ENCODE measurements around the gene PGAP6.
"Not testable (repeated sequence)": the region's sequence is repeated elsewhere in the genome, so short reads cannot be mapped to it uniquely, and the experiment has no call there.

Gene PGAP6

DNA sequence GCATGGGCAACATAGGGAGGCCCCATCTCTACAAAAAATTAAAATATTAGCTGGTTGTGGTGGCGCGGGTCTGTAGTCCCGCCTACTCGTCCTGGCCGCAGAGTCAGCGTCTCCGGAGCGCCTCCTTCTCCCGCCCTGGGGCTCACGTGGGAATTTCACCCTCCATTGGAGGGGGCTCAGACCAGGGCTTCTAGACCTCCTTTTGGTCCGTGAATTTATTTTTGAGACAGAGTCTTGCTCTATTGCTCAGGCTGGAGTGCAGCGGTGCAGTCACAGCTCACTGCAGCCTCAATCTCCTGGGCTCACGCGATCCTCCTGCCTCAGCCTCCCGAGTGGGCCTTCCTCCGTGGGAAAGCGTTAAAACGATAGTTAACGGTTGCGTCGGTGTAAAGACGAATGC, 14.8 kb upstream of the PGAP6 start:
- no peak overlapping the region for H3K27ac Mint-ChIP-seq
- H3K9me3 Mint-ChIP-seq: peaks cover 5% of the 10 kb centered on the region

DNA sequence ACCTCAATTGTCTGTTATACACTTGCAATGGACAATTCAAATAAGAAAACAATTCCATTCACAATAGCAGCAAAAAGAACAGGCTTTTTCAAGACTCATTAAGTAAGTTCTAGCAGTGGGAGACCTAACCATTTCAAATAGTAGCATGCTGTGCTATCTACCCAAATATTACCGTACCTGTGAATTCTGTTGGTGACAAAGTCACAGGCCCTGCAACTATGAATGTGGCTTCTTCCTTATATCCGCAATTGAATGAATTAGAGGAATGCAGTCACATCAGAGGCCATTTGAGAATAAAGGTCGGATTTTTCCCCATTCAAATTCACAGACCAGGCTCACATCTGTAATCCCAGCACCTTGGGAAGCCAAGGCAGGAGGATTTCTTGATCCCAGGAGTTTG, 14.4 kb upstream of the PGAP6 start:
- H3K27ac Mint-ChIP-seq: peak overlapping the region; percentile 26
- CTCF ChIA-PET: no interaction called here
- H3K27me3 Mint-ChIP-seq: peaks cover 18% of the 10 kb centered on the region
- H3K4me1 Mint-ChIP-seq: peaks cover 39% of the 10 kb centered on the region
- H3K4me3 Mint-ChIP-seq: peak overlapping the region; percentile 81
- no peak for DNase-seq
- H3K36me3 Mint-ChIP-seq: peaks cover 5% of the 10 kb centered on the region
- H3K9me3 Mint-ChIP-seq: peaks cover 5% of the 10 kb centered on the region

More for the DNA sequence above, 14.8 kb upstream of the PGAP6 start:
- peaks cover 18% of the 10 kb centered on the region for H3K27me3 Mint-ChIP-seq
- CTCF ChIA-PET: interaction anchor here (0.6 kb wide), 1 partner anchor 12 kb away, joined by 3 read pairs; no protein-coding TSS in a partner anchor
- DNase-seq: no peak
- H3K4me1 Mint-ChIP-seq: peaks cover 38% of the 10 kb centered on the region
- peaks cover 5% of the 10 kb centered on the region for H3K36me3 Mint-ChIP-seq
- H3K4me3 Mint-ChIP-seq: peak overlapping the region; percentile 81

DNA sequence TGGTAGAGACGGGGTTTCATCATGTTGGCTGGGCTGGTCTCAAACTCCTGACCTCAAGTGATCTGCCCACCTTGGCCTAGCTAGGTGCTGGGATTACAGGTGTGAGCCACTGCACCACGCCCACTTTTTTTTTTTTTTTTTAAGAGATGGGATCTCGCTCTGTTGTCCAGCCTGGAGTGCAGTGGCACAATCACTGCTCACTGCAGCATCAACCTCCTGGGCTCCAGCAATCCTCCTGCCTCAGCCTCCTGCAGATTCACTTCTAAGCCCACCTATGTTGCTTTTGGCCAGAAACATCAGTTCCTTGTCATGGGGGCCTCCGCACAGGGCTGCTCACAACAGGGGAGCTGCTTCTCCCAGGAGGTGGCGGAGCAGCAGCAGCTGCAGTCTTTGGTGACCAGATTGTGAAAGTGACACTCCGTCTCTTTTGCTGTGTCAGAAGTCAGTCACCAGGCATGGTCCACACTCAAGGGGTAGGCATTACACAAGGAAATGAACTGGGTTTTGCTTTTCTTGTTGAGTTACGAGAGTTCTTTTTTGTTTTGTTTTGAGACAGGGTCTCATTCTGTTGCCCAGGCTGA, 10.8 kb upstream of the PGAP6 start:
- Mint-ChIP-seq H3K4me3 (no peak overlapping the region), H3K27me3 (peaks cover 20% of the 10 kb centered on the region), H3K36me3 (peaks cover 4% of the 10 kb centered on the region), H3K4me1 (peaks cover 18% of the 10 kb centered on the region), H3K27ac (no peak overlapping the region), H3K9me3 (peaks cover 5% of the 10 kb centered on the region)
- CTCF ChIA-PET: interaction anchor here (1.3 to 1.4 kb wide), 2 partner anchors 9 to 103 kb away, joined by 3 to 8 read pairs; no protein-coding TSS in a partner anchor
- no peak for DNase-seq

DNA sequence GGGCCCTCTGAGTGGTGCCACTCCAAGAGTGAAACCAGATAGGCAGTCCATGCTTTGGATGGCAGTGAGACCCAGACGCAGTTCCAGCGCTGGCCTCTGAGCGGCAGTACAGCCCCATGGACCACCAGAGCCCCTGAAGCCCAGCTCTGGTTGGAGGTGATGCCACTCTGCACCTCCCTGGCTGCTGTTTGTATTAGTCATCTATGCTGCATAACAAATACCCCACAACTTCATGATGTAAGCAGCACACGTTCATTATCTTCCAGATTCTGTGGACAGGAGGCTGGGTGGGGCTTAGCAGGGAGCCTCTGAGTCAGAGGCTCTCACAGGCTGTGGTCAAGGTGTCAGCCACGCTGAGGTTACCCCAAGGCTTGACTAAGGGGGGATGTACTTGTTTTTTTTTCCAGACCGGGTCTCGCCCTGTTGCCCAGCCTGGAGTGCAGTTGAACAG, 10.1 kb upstream of the PGAP6 start:
- Mint-ChIP-seq H3K36me3 (peaks cover 4% of the 10 kb centered on the region), H3K27me3 (peaks cover 20% of the 10 kb centered on the region), H3K4me3 (no peak overlapping the region), H3K9me3 (peaks cover 5% of the 10 kb centered on the region), H3K4me1 (peaks cover 18% of the 10 kb centered on the region), H3K27ac (peak overlapping the region; percentile 19)
- DNase-seq: peak; percentile 82
- CTCF ChIA-PET: interaction anchor here (1.2 kb wide), 1 partner anchor 103 kb away, joined by 3 read pairs; no protein-coding TSS in a partner anchor

DNA sequence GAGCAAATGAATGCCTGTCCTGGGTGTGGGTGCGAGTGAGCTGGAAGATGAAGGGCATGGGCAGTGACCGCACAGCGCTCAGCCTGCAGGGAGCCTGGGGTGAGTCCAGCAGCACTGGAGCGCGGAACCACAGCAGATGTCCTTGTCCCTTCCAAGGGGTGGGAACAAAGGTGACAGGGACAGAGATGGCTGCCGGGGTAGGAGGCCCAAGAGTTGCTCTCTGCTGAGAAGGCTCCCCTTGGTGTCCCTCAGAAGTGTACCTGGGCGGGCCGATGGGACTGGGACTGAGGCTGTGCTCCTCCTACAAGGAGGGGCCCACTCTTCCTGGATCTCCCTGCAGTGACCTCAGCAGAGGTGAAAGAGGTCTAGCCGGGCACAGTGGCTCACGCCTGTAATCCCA, 7.6 kb upstream of the PGAP6 start:
- Mint-ChIP-seq H3K36me3 (peaks cover 4% of the 10 kb centered on the region), H3K9me3 (peaks cover 5% of the 10 kb centered on the region), H3K4me1 (peaks cover 9% of the 10 kb centered on the region), H3K27me3 (peaks cover 13% of the 10 kb centered on the region), H3K4me3 (no peak overlapping the region), H3K27ac (no peak overlapping the region)
- DNase-seq: no peak
- CTCF ChIA-PET: no interaction called here

DNA sequence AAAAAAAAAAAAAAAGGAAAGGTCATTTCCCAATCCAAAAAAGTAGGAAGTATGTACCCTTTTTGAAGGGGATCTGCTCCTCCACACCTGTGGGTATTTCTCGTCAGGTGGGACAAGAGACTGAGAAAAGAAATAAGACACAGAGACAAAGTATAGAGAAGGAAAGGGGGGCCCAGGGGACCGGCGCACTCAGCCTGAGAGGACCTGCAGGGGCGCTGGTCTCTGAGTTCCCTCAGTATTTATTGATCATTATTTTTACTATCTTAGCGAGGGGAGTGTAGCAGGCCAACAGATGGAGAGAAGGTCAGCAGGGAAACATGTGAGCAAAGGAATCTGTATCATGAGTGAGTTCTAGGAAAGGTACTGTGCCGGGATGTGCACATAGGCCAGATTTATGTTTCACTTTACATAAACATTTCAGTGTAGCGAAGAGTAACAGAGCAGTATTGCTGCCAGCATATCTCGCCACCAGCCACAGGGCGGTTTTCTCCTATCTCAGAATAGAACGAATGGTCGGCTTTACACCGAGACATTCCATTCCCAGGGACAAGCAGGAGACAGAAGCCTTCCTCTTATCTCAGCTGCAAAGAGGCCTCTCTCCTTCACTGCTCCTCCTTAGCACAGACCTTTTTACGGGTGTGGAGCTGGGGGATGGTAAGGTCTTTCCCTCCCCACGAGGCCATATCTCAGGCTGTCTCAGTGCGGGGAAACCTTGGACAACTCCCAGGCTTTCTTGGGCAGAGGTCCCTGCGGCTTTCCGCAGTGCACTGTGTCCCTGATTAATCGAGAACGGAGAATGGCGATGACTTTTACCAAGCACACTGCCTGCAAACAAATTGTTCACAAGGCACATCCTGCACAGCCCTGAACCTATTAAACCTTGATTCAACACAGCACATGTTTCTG, 6.2 kb upstream of the PGAP6 start:
- H3K4me3 Mint-ChIP-seq, H3K27ac Mint-ChIP-seq, H3K36me3 Mint-ChIP-seq, DNase-seq, H3K9me3 Mint-ChIP-seq: not testable (repeated sequence)
- Mint-ChIP-seq H3K27me3 (peaks cover 19% of the 10 kb centered on the region), H3K4me1 (peaks cover 20% of the 10 kb centered on the region)
- CTCF ChIA-PET: interaction anchor here (0.7 to 1.1 kb wide), 2 partner anchors 107 to 146 kb away, joined by 3 to 4 read pairs; no protein-coding TSS in a partner anchor

DNA sequence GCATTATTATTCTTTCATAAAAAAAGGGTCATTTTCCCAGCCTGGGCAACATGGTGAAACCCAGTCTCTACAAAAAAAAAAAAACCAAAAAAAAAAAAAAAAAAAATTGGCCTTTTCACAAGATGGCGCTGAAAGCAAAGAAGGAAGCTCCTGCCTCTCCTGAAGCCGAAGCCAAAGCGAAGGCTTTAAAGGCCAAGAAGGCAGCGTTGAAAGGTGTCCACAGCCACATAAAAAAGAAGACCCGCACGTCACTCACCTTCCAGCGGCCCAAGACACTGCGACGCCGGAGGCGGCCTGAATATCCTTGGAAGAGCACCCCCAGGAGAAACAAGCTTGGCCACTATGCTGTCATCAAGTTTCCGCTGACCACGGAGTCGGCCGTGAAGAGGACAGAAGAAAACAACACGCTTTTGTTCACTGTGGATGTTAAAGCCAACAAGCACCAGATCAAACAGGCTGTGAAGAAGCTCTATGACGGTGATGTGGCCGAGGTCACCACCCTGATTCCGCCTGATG, 4.9 kb upstream of the PGAP6 start:
- CTCF ChIA-PET: interaction anchor here (1.1 kb wide), 1 partner anchor 108 kb away, joined by 4 read pairs; no protein-coding TSS in a partner anchor
- Mint-ChIP-seq H3K27ac (no peak overlapping the region), H3K4me1 (peaks cover 18% of the 10 kb centered on the region), H3K27me3 (peaks cover 19% of the 10 kb centered on the region), H3K9me3 (peaks cover 1% of the 10 kb centered on the region), H3K36me3 (peaks cover 5% of the 10 kb centered on the region), H3K4me3 (no peak overlapping the region)
- DNase-seq: no peak

DNA sequence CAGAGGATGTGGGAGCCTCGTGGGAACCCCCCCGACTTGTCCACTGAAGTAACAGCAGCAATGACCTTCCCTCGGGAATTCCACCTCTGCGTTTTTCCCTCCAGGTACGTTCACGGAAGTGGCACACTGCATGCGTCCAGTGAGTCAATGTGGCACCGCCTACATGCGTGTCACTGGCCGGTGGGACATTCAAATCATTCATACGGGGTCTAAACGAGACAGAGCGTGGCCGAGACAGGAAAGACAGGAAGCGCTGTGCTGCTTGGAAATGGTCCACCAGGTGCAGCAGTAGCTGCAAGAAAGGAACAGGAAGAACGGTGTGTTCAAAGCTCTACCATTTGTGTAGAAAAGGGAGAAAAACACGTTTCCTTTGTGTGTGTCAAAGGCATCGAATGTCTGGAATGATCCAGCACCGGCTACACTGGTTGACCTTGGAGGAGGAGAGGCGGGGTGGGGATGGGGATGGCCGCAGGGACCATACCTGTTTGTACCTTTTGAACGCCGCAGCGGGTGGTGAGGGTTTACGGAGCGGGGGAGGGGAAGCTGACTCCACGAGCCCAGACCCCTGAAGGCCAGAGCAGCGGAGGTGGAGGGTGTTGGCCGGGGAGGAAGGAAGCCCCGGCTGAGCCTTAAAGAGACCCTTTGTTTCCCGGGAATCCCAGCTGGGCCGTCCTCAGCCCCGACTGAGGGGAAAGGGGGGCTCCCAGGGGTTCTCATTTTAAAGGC, 1.7 kb upstream of the PGAP6 start:
- Mint-ChIP-seq H3K9me3 (no peaks in the 10 kb centered on the region), H3K4me1 (peaks cover 29% of the 10 kb centered on the region), H3K36me3 (peaks cover 9% of the 10 kb centered on the region), H3K27ac (peak overlapping the region; percentile 16), H3K27me3 (peaks cover 13% of the 10 kb centered on the region), H3K4me3 (peak overlapping the region; percentile 91)
- CTCF ChIA-PET: interaction anchor here (1.0 to 1.3 kb wide), 4 partner anchors 10 to 42 kb away, joined by 3 to 4 read pairs (median 3); partner anchors contain the start of genes DECR2 and RAB11FIP3
- DNase-seq: peak; percentile 65

DNA sequence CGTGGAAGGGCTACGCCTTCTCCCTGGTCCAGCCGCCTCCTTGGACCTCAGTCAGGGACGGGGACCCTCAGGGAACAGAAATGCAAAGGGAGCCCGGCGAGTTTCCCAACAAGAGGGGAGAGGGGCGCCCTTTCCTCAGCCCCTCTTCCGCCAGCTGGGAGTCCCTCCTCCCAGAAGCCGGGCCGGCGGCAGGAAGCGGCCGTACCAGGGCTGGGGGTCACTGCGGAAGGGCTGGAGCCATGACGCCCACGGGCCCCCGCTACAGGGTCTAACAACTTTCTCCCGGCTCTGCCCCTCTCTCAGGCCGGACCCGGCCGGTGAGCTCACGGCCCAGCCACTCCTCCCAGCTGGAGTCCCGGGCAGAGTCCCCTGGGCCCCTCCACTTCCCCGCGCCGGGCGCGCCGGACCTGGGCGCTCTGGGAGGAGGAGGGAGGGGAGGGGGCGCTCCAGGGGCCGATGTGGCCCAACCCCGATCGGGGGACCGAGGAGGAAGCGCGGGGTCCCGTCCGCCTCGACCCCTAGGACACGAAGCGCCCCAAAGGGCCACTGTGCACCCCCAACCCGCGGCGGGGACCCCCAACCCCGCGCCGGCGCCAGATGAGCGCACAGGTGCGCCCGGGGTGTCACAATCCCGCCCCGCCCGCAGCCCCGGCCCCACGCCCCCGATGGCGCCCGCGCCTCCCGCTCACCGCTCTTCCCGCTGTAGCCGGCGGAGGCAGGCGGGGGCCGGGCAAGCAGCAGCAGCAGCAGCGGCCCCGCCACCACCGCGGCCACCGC, 578 bp downstream of the PGAP6 start:
- no peak overlapping the region for H3K27ac Mint-ChIP-seq
- H3K27me3 Mint-ChIP-seq: peaks cover 6% of the 10 kb centered on the region
- no peak for DNase-seq
- CTCF ChIA-PET: no interaction called here
- peak overlapping the region; percentile 85 for H3K4me3 Mint-ChIP-seq
- no peaks in the 10 kb centered on the region for H3K9me3 Mint-ChIP-seq
- H3K36me3 Mint-ChIP-seq: peaks cover 10% of the 10 kb centered on the region
- peaks cover 29% of the 10 kb centered on the region for H3K4me1 Mint-ChIP-seq

DNA sequence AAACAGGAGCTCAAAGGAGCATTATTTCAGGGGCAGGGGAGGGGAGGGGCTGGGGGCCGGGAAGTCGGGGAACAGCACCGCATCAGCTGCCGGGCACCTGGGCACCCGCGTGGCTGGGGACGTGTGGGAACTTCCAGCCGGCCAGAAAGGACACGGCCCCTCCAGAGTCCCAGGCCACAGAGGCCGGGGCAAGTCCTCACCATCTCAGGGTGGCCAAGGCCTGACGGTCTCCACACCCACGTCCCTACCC, 1.1 kb downstream of the PGAP6 start:
- Mint-ChIP-seq H3K27me3 (peaks cover 6% of the 10 kb centered on the region), H3K4me1 (peaks cover 29% of the 10 kb centered on the region), H3K36me3 (peaks cover 11% of the 10 kb centered on the region), H3K27ac (peak overlapping the region; percentile 95), H3K9me3 (no peaks in the 10 kb centered on the region), H3K4me3 (peak overlapping the region; percentile 85)
- no peak for DNase-seq
- CTCF ChIA-PET: interaction anchor here (1.6 kb wide), 1 partner anchor 10 kb away, joined by 4 read pairs; the partner anchor contains the start of gene MRPL28

DNA sequence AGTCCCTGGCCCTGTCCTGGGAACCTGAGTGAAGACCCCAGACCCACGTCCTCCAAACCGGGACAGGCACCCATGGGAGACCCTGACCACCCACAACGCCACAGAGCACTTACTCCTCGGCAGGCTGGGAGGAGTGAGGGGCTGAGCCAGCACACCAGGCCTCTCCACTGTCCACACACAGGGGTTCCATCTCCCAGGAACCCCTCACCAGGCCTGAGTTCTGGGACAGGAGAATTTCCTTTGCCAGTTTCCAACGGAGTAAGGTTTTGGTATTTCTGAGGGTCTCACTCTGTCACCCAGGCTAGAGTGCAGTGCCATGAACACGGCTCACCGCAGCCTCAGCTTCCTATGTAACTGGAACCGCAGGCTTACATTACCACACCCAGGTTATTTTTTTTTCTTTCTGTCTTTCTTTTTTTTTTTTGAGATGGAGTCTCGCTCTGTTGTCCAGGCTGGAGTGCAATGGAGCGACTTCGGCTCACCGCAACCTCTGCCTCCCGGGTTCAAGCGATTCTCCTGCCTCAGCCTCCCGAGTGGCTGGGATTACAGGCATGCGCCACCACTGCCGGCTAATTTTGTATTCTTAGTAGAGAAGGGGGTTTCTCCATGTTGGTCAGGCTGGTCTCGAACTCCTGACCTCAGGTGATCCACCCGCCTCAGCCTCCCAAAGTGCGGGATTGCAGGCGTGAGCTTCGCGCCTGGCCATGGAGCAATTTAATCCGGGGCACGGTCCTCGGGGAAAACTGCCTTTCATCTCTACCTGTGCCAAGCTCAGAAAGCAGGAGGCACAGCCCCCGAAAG, 1.6 kb downstream of the PGAP6 start:
- peaks cover 11% of the 10 kb centered on the region for H3K36me3 Mint-ChIP-seq
- no peaks in the 10 kb centered on the region for H3K9me3 Mint-ChIP-seq
- CTCF ChIA-PET: interaction anchor here (1.5 to 1.6 kb wide), 2 partner anchors 9 to 18 kb away, joined by 4 read pairs; partner anchors contain the start of gene MRPL28
- peaks cover 6% of the 10 kb centered on the region for H3K27me3 Mint-ChIP-seq
- peak overlapping the region; percentile 85 for H3K4me3 Mint-ChIP-seq
- H3K4me1 Mint-ChIP-seq: peaks cover 29% of the 10 kb centered on the region
- peak overlapping the region; percentile 95 for H3K27ac Mint-ChIP-seq
- DNase-seq: peak; percentile 51

DNA sequence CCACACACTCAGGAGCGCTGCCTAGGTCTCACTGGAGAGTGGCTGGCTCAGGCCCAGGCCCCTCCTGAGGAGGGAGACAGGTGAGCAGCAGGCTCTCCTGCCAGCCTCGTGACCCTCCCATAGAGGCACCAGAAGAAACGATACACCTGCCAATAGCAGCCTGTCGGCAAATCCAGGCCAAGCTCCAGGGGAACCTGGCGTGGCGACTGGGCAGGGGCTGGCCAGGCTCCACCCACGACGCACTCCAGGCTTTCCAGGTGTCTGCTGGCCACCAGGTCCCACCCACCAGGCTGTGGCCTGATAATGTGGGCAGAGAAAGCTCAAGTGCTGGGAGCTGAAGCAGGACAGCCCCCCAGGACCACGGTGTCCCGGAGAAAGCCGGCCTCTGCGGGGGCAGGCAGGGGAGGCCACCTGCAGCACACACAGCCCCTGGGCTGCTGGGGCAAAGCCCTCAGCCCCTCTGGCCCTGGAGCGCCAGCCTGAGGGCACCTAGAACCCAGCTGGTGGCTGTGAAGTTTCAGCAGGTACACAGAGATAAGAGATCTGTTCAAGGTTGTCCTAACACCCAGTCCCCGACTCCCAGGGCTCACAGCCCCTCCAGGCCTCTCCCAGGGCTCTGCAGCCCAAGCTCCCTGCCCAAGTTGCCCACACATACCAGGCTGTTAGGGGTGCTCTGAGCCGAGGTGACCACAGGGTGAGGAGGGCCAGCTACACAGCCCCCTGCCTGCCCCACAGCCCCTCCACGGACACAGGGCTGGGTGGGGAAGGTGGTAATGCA, 2.4 kb downstream of the PGAP6 start:
- peaks cover 29% of the 10 kb centered on the region for H3K4me1 Mint-ChIP-seq
- CTCF ChIA-PET: interaction anchor here (1.5 to 1.6 kb wide), 2 partner anchors 8 to 17 kb away, joined by 4 read pairs; partner anchors contain the start of gene MRPL28

More for the DNA sequence above, 2.4 kb downstream of the PGAP6 start:
- DNase-seq: no peak
- H3K9me3 Mint-ChIP-seq: no peaks in the 10 kb centered on the region
- peak overlapping the region; percentile 95 for H3K27ac Mint-ChIP-seq
- H3K36me3 Mint-ChIP-seq: peaks cover 11% of the 10 kb centered on the region
- peak overlapping the region; percentile 85 for H3K4me3 Mint-ChIP-seq
- H3K27me3 Mint-ChIP-seq: peaks cover 6% of the 10 kb centered on the region

Data from activated naive CD4-positive, alpha-beta T cell treated with anti-CD3 and anti-CD28 coated beads, Interleukin-2, amount 10 ng/mL, durations not matched to agents 7 days and 5 days (primary cell).